Large intestine (tissue), 12 donors: ENCODE measurements around the gene SMIM20. TPM values are rescaled to one million over a fixed set of nuclear protein-coding genes. Genes with fewer than 3 reads are reported as not detected.
"Not testable (repeated sequence)": the region's sequence is repeated elsewhere in the genome, so short reads cannot be mapped to it uniquely, and the experiment has no call there.

Experiments
- DNase-seq, 2 donors: peaks; one replicate each; pipeline versions ENCODE4 v3.0.0 to v3.0.0-alpha.2; 2013
- H3K27ac ChIP-seq: one replicate; pipeline ENCODE4 v1.5.1; 2013; ENCODE audit warnings: low read length
- H3K27me3 ChIP-seq: 2 replicates; pipeline ENCODE4 v1.6.1; 2013; ENCODE audit warnings: low read length; ENCODE audit not compliant: control insufficient read depth, insufficient read depth
- H3K36me3 ChIP-seq: 2 replicates; pipeline ENCODE4 v1.6.1; 2013; ENCODE audit warnings: low read length; ENCODE audit not compliant: control insufficient read depth, insufficient read depth
- H3K4me1 ChIP-seq: one replicate; pipeline ENCODE4 v1.6.1; 2013; ENCODE audit warnings: low read length; ENCODE audit not compliant: control insufficient read depth, insufficient read depth
- H3K4me3 ChIP-seq: one replicate; pipeline ENCODE4 v1.5.1; 2013; ENCODE audit warnings: low read length
- H3K9me3 ChIP-seq: one replicate; pipeline ENCODE4 v1.6.1; 2013; ENCODE audit warnings: mild to moderate bottlenecking, low read depth, low read length, moderate library complexity; ENCODE audit not compliant: control insufficient read depth
- WGBS: methylation state at CpG from one replicate; pipeline ENCODE4 v1.1.5; 2013; ENCODE audit warnings: low lambda C conversion rate; ENCODE audit not compliant: insufficient coverage; 5-methylcytosine and 5-hydroxymethylcytosine counted together
- long read RNA-seq, 11 donors: transcript quantifications; one replicate each; lab custom pipeline, GENCODE V29; 2026
- polyA plus RNA-seq: library from polyadenylated mRNA; unstranded; fragments of 120-200 nt; gene quantifications from one replicate; pipeline ENCODE4 v1.2.1, GENCODE V29; 2013

The SMIM20 gene
- polyA plus RNA-seq = 49.0 TPM
- long read RNA-seq, donor 1, transcript SMIM20-201 (3 exons, 935 nt) = major isoform, 14 of 14 reads
- long read RNA-seq, donor 1, partial matches to known transcripts = 0 of 14 reads
- long read RNA-seq, donor 1, other reads (novel, unspliced or antisense) = 0 of 14 reads
- long read RNA-seq, donor 2, transcript SMIM20-201 (3 exons, 935 nt) = major isoform, 45 of 46 reads
- long read RNA-seq, donor 2, partial matches to known transcripts = 0 of 46 reads
- long read RNA-seq, donor 2, other reads (novel, unspliced or antisense) = 0 of 46 reads
- long read RNA-seq, donor 3, transcript SMIM20-201 (3 exons, 935 nt) = major isoform, 39 of 39 reads
- long read RNA-seq, donor 3, partial matches to known transcripts = 0 of 39 reads
- long read RNA-seq, donor 3, other reads (novel, unspliced or antisense) = 0 of 39 reads
- long read RNA-seq, donor 4, transcript SMIM20-201 (3 exons, 935 nt) = major isoform, 6 of 6 reads
- long read RNA-seq, donor 4, partial matches to known transcripts = 0 of 6 reads
- long read RNA-seq, donor 4, other reads (novel, unspliced or antisense) = 0 of 6 reads
- long read RNA-seq, donor 5, transcript SMIM20-201 (3 exons, 935 nt) = major isoform, 17 of 17 reads
- long read RNA-seq, donor 5, partial matches to known transcripts = 0 of 17 reads
- long read RNA-seq, donor 5, other reads (novel, unspliced or antisense) = 0 of 17 reads
- long read RNA-seq, donor 6, transcript SMIM20-201 (3 exons, 935 nt) = major isoform, 40 of 40 reads
- long read RNA-seq, donor 6, partial matches to known transcripts = 0 of 40 reads
- long read RNA-seq, donor 6, other reads (novel, unspliced or antisense) = 0 of 40 reads
- long read RNA-seq, donor 7, transcript SMIM20-201 (3 exons, 935 nt) = major isoform, 16 of 16 reads
- long read RNA-seq, donor 7, partial matches to known transcripts = 0 of 16 reads
- long read RNA-seq, donor 7, other reads (novel, unspliced or antisense) = 0 of 16 reads
- long read RNA-seq, donor 8, transcript SMIM20-201 (3 exons, 935 nt) = major isoform, 51 of 62 reads
- long read RNA-seq, donor 8, partial matches to known transcripts = 11 of 62 reads
- long read RNA-seq, donor 8, other reads (novel, unspliced or antisense) = 0 of 62 reads
- long read RNA-seq, donor 9, transcript SMIM20-201 (3 exons, 935 nt) = major isoform, 38 of 50 reads
- long read RNA-seq, donor 9, partial matches to known transcripts = 10 of 50 reads
- long read RNA-seq, donor 9, other reads (novel, unspliced or antisense) = 0 of 50 reads
- long read RNA-seq, donor 10, transcript SMIM20-201 (3 exons, 935 nt) = major isoform, 50 of 51 reads
- long read RNA-seq, donor 10, partial matches to known transcripts = 0 of 51 reads
- long read RNA-seq, donor 10, other reads (novel, unspliced or antisense) = 0 of 51 reads
- long read RNA-seq, donor 11, transcript SMIM20-201 (3 exons, 935 nt) = major isoform, 34 of 43 reads
- long read RNA-seq, donor 11, partial matches to known transcripts = 8 of 43 reads
- long read RNA-seq, donor 11, other reads (novel, unspliced or antisense) = 0 of 43 reads

- Histone ChIP-seq H3K36me3 (peaks cover 3% of the 10 kb centered on the region), H3K9me3 (no peaks in the 10 kb centered on the region), H3K27me3 (peaks cover 5% of the 10 kb centered on the region), H3K4me1 (peaks cover 14% of the 10 kb centered on the region), H3K4me3 (peak within 1 kb of the TSS; percentile 97), H3K27ac (peak within 1 kb of the TSS; percentile 88)
- peak; percentile 82 to 91 for DNase-seq
- WGBS = 0% methylated on average over 1 of the region's 57 CpGs
Observed at GRCh38 chr4:25913851-25914669, at the start of gene SMIM20. TSS of gene SMIM20 (plus strand) at chr4:25914220. CDS start at chr4:25914314, 94 bp downstream.

GRCh38 chr4:25865586-25865985 lies 48.4 kb upstream of the SMIM20 start:
- no peaks in the 10 kb centered on the region for H3K36me3 ChIP-seq
- H3K4me3 ChIP-seq = no peak overlapping the region
- H3K27me3 ChIP-seq = no peaks in the 10 kb centered on the region
- H3K9me3 ChIP-seq = no peaks in the 10 kb centered on the region
- peak; percentile 92 to 95 for DNase-seq
- peaks cover 22% of the 10 kb centered on the region for H3K4me1 ChIP-seq
- peak overlapping the region; percentile 73 for H3K27ac ChIP-seq
- WGBS = no CpG with 5 or more reads among the region's 4 CpGs

- no CpG with 5 or more reads among the region's 4 CpGs for WGBS
- H3K27ac ChIP-seq, DNase-seq, H3K27me3 ChIP-seq, H3K36me3 ChIP-seq, H3K9me3 ChIP-seq, H3K4me3 ChIP-seq: not testable (repeated sequence)
- peaks cover 22% of the 10 kb centered on the region for H3K4me1 ChIP-seq
Observed at GRCh38 chr4:25866401-25866800, 47.6 kb upstream of the SMIM20 start.

GRCh38 chr4:25867781-25868294 lies 46.2 kb upstream of the SMIM20 start:
- no CpG with 5 or more reads among the region's 6 CpGs for WGBS
- DNase-seq = no peak
- Histone ChIP-seq H3K9me3 (no peaks in the 10 kb centered on the region), H3K27ac (no peak overlapping the region), H3K36me3 (no peaks in the 10 kb centered on the region), H3K4me3 (no peak overlapping the region), H3K4me1 (peaks cover 22% of the 10 kb centered on the region), H3K27me3 (no peaks in the 10 kb centered on the region)

DNA sequence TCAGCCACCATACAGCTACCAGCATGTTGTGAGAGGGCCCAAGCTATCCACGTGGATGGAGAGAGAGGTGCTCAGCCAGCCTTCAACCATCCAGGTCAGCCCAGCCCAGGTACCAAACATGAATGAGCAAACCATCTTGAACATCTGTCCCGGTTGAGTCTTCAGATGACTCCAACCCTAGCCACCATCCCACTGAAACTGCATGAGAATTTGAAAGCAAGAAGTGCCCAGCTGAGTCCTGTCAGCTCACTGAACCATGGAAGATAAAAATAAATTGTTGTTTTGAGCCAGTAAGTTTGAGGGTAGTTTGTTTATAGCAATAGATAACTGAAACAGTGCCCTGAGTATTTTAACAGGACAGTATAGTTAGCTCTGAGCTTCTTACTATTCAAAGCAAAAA lies 43.9 kb upstream of the SMIM20 start:
- no peak overlapping the region for H3K4me3 ChIP-seq
- no peak overlapping the region for H3K27ac ChIP-seq
- no peak for DNase-seq
- H3K4me1 ChIP-seq = peaks cover 6% of the 10 kb centered on the region
- no peaks in the 10 kb centered on the region for H3K9me3 ChIP-seq
- no peaks in the 10 kb centered on the region for H3K27me3 ChIP-seq
- no peaks in the 10 kb centered on the region for H3K36me3 ChIP-seq
- no CpG with 5 or more reads among the region's 2 CpGs for WGBS

- Histone ChIP-seq H3K36me3 (no peaks in the 10 kb centered on the region), H3K27me3 (no peaks in the 10 kb centered on the region), H3K4me3 (no peak overlapping the region), H3K9me3 (no peaks in the 10 kb centered on the region), H3K27ac (no peak overlapping the region), H3K4me1 (no peaks in the 10 kb centered on the region)
- DNase-seq = no peak
- no CpG with 5 or more reads among the region's 13 CpGs for WGBS
Observed at GRCh38 chr4:25872851-25873631, 41.0 kb upstream of the SMIM20 start.

- H3K27me3 ChIP-seq = no peaks in the 10 kb centered on the region
- H3K27ac ChIP-seq = no peak overlapping the region
- DNase-seq = no peak
- no peaks in the 10 kb centered on the region for H3K4me1 ChIP-seq
- no peaks in the 10 kb centered on the region for H3K9me3 ChIP-seq
- WGBS = 60% methylated on average over 1 of the region's 7 CpGs
- no peak overlapping the region for H3K4me3 ChIP-seq
- H3K36me3 ChIP-seq = no peaks in the 10 kb centered on the region
Observed at GRCh38 chr4:25873632-25874129, 40.3 kb upstream of the SMIM20 start.

- Histone ChIP-seq H3K4me1 (no peaks in the 10 kb centered on the region), H3K27me3 (no peaks in the 10 kb centered on the region), H3K36me3 (no peaks in the 10 kb centered on the region), H3K9me3 (no peaks in the 10 kb centered on the region), H3K4me3 (no peak overlapping the region), H3K27ac (no peak overlapping the region)
- no peak for DNase-seq
- 80% methylated on average over 1 of the region's 3 CpGs for WGBS
Observed at GRCh38 chr4:25874655-25875054, 39.4 kb upstream of the SMIM20 start.
